ENCODE data around the gene MVB12B. TPM values are rescaled to one million over a fixed set of nuclear protein-coding genes. Genes with fewer than 3 reads are reported as not detected.
A peak's percentile ranks its signal among the peaks of the same experiment; 100 is the strongest.

MVB12B gene
- total and polyA plus RNA-seq, 2 of the 4 experiments (the other 2 are of a cell fraction): 2.0 to 4.0 TPM

DNA sequence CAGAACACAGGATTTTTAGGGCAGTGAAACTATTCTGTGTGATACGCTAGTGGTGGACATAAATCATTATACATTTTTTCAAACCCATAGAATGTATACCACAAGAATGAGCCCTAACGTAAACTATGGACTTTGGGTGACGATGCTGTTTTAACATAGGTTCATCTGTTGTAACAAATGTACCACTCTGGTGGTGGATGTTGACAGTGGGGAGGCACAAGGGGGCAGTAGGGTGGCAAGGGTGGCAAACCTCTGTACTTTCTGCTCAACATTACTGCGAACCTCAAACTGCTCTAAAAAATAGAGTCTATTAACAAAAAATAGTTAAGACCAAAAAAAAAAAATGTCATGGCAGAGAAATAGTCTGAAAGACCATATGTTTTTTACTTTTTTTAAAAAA lies 9.1 kb upstream of the MVB12B start:
- Histone ChIP-seq H3K9me3 (ENCODE audit: control insufficient read depth, insufficient read depth, low read length) (peaks cover 3% of the 10 kb centered on the region; the same call in 1 of the 2 replicates), H3K56ac (ENCODE audit: extremely low read depth, insufficient read depth, low read length) (no peak overlapping the region), H2BK120ac (ENCODE audit: low read depth, low read length) (no peak overlapping the region), H2AK9ac (replicated peaks; ENCODE audit: low read depth, low read length, poor library complexity) (no peak overlapping the region), H2BK15ac (ENCODE audit: low read depth, low read length) (no peak overlapping the region), H3K4me3 (ENCODE audit: insufficient read depth, low read depth, low read length) (no peak overlapping the region), H3K79me1 (ENCODE audit: low read depth in 1 of 2, low read length in 2 of 2) (no peaks in the 10 kb centered on the region), H3K4me1 (ENCODE audit: control insufficient read depth, insufficient read depth, low read length) (no peaks in the 10 kb centered on the region), H4K20me1 (ENCODE audit: insufficient read depth, low read length) (no peaks in the 10 kb centered on the region), H4K8ac (ENCODE audit: low read depth in 2 of 2, low read length in 2 of 2) (no peak overlapping the region), H3K14ac (replicated peaks; ENCODE audit: low read depth, low read length) (no peak overlapping the region), H3K27me3 (ENCODE audit: control insufficient read depth, insufficient read depth, low read length) (peaks cover 26% of the 10 kb centered on the region), H4K5ac (ENCODE audit: low read depth, low read length) (no peak overlapping the region), H4K91ac (ENCODE audit: insufficient read depth, low read depth, low read length) (no peak overlapping the region), H2BK5ac (ENCODE audit: low read depth, low read length, poor library complexity, severe bottlenecking) (no peak overlapping the region), H3K9me1 (ENCODE audit: insufficient read depth, low read length) (no peaks in the 10 kb centered on the region), H3K4me2 (ENCODE audit: low read depth, low read length) (no peak overlapping the region), H3K27ac (ENCODE audit: insufficient read depth, low read length) (no peak overlapping the region), H3K36me3 (ENCODE audit: control insufficient read depth, insufficient read depth, low read length) (no peaks in the 10 kb centered on the region), H2AK5ac (ENCODE audit: low read depth, low read length) (no peak overlapping the region), H3K23ac (ENCODE audit: low read depth, low read length) (no peak overlapping the region), H2BK20ac (ENCODE audit: low read depth, low read length) (no peak overlapping the region), H3K4ac (ENCODE audit: low read depth, low read length) (no peak overlapping the region), H3K18ac (ENCODE audit: low read depth, low read length) (no peak overlapping the region), H3K9ac (ENCODE audit: low read depth, low read length) (no peak overlapping the region), H2AFZ (replicated peaks; ENCODE audit: low read length, poor library complexity) (no peak overlapping the region)
- POLR2A ChIA-PET (ENCODE audit: unreplicated experiment): no interaction called here
- no CpG with 5 or more reads among the region's 4 CpGs for WGBS, 2 experiments (ENCODE audit: extremely low coverage in 2 of 2, insufficient read length in 1 of 2)
- peak; percentile 50 for TF ChIP-seq SMC3 (IDR thresholded peaks at IDR 0.05; ENCODE audit: low read depth, low read length)
- TF ChIP-seq, protein P1, sequence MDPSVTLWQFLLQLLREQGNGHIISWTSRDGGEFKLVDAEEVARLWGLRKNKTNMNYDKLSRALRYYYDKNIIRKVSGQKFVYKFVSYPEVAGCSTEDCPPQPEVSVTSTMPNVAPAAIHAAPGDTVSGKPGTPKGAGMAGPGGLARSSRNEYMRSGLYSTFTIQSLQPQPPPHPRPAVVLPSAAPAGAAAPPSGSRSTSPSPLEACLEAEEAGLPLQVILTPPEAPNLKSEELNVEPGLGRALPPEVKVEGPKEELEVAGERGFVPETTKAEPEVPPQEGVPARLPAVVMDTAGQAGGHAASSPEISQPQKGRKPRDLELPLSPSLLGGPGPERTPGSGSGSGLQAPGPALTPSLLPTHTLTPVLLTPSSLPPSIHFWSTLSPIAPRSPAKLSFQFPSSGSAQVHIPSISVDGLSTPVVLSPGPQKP (IDR thresholded peaks at IDR 0.05; ENCODE audit: borderline replicate concordance, low read depth, low read length): no peak
- TF ChIP-seq, protein P2, sequence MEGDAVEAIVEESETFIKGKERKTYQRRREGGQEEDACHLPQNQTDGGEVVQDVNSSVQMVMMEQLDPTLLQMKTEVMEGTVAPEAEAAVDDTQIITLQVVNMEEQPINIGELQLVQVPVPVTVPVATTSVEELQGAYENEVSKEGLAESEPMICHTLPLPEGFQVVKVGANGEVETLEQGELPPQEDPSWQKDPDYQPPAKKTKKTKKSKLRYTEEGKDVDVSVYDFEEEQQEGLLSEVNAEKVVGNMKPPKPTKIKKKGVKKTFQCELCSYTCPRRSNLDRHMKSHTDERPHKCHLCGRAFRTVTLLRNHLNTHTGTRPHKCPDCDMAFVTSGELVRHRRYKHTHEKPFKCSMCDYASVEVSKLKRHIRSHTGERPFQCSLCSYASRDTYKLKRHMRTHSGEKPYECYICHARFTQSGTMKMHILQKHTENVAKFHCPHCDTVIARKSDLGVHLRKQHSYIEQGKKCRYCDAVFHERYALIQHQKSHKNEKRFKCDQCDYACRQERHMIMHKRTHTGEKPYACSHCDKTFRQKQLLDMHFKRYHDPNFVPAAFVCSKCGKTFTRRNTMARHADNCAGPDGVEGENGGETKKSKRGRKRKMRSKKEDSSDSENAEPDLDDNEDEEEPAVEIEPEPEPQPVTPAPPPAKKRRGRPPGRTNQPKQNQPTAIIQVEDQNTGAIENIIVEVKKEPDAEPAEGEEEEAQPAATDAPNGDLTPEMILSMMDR (conservative IDR thresholded peaks at IDR 0.05; ENCODE audit: low read depth, low read length): peak; percentile 40
- TF ChIP-seq RAD21 (IDR thresholded peaks at IDR 0.05; ENCODE audit: low read length): peak; percentile 40
- TF ChIP-seq CHD1 (IDR thresholded peaks at IDR 0.05; ENCODE audit: low read depth, low read length): no peak
- dilution Hi-C loops (cut with HindIII; ENCODE audit: low sequenced_read_pairs, unreplicated experiment) (no loop called here), intact Hi-C loops (cut with micrococcal nuclease) (loop anchor here (1.0 kb wide), 1 partner anchor 81 kb away; no protein-coding TSS in a partner anchor), in situ Hi-C loops (cut with MboI; ENCODE audit: low sequenced_read_pairs) (no loop called here)
- CTCF ChIA-PET: interaction anchor here (0.6 to 1.9 kb wide), 7 partner anchors 10 to 1465 kb away, joined by 3 to 10 read pairs (median 4); no protein-coding TSS in a partner anchor
- BruUV-seq (replicated peaks): no TSS peak
- DNase-seq (peak; percentile 25), ATAC-seq (ENCODE audit: low read depth) (0 out of 2 replicates have a peak, but pooled peaks have one; percentile 29)
